ENCODE results near the gene SAT1. TPM values are rescaled to one million over a fixed set of nuclear protein-coding genes. Genes with fewer than 3 reads are reported as not detected.

The SAT1 gene
- total RNA-seq, 2 donors from 2014 or later: 301 to 608 TPM

DNA sequence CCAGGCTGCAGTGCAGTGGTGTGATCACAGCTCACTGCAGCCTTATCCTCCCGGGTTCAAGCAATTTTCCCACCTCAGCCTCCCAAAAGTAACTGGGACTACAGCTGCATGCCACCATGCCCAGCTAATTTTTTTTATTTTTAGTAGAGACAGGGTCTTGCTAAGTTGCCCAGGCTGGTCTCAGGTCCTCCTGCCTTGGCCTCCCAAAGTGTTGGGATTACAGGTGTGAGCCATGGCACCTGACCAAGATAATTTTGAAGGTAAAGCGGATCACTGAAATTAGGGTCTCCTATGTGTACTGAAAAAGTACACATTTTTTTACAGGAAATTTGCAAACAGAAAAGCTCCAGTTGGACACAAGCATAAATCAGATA lies 4.8 kb downstream of the SAT1 start:
- Histone ChIP-seq H3K4me3 (no peak overlapping the region), H3K9ac (ENCODE audit: low read depth in 2 of 2, low read length in 2 of 2) (no peak overlapping the region), H3K27me3 (no peaks in the 10 kb centered on the region), H3K4me1 (no peaks in the 10 kb centered on the region), H3K36me3 (no peaks in the 10 kb centered on the region), H3K27ac (peak overlapping the region; percentile 50), H3K9me3 (no peaks in the 10 kb centered on the region)
- TF ChIP-seq, protein P1, sequence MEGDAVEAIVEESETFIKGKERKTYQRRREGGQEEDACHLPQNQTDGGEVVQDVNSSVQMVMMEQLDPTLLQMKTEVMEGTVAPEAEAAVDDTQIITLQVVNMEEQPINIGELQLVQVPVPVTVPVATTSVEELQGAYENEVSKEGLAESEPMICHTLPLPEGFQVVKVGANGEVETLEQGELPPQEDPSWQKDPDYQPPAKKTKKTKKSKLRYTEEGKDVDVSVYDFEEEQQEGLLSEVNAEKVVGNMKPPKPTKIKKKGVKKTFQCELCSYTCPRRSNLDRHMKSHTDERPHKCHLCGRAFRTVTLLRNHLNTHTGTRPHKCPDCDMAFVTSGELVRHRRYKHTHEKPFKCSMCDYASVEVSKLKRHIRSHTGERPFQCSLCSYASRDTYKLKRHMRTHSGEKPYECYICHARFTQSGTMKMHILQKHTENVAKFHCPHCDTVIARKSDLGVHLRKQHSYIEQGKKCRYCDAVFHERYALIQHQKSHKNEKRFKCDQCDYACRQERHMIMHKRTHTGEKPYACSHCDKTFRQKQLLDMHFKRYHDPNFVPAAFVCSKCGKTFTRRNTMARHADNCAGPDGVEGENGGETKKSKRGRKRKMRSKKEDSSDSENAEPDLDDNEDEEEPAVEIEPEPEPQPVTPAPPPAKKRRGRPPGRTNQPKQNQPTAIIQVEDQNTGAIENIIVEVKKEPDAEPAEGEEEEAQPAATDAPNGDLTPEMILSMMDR (IDR thresholded peaks at IDR 0.05): no peak
- intact Hi-C loops (cut with DNase I): no loop called here
- DNase-seq: no peak

DNA sequence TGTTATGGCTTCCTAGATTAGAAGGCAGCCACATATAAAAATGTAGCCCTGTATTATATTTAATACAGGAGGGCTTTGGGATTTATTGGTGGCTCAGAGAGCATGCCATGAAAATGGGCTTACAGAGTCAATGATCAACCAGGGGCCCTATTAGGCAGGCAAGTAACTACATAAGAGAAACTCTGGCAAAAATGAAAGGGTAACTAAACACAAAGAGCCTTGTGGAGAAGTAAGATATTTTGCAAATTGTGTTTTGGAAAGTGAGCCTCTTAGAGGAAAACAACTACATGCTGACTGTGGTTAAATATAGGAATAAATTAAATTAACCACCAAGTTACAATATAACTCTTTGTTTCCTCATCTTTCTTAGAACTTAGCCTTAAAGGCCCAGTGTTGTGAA lies 5.5 kb downstream of the SAT1 start:
- H3K9me3 ChIP-seq: no peaks in the 10 kb centered on the region
- H3K4me3 ChIP-seq: no peak overlapping the region
- DNase-seq: no peak
- no peak overlapping the region for H3K9ac ChIP-seq (ENCODE audit: low read depth in 2 of 2, low read length in 2 of 2)
- TF ChIP-seq, protein P1 (IDR thresholded peaks at IDR 0.05): no peak
- H3K27me3 ChIP-seq: no peaks in the 10 kb centered on the region
- intact Hi-C loops (cut with DNase I): no loop called here
- H3K4me1 ChIP-seq: no peaks in the 10 kb centered on the region
- H3K27ac ChIP-seq: peak overlapping the region; percentile 50
- H3K36me3 ChIP-seq: no peaks in the 10 kb centered on the region

DNA sequence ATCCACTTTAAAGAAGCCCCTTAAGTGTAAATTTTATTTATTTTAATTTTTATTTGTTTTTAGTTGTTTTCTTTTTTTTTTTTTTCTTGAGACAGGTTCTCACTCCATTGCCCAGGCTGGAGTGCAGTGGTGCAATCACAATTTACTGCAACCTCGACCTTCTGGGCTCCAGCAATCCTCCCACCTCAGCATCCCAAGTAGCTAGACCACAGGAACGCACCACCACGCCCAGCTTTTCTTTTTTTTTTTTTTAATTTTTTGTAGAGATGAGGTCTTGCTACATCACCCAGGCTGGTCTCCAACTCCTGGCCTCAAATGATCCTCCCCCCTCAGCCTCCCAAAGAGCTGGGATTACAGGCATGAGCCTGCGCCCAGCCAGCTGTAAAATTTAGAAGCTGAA lies 6.0 kb downstream of the SAT1 start:
- TF ChIP-seq, protein P1 (IDR thresholded peaks at IDR 0.05): no peak
- no peaks in the 10 kb centered on the region for H3K27me3 ChIP-seq
- DNase-seq: no peak
- H3K4me3 ChIP-seq: no peak overlapping the region
- H3K27ac ChIP-seq: no peak overlapping the region
- H3K9ac ChIP-seq (ENCODE audit: low read depth in 2 of 2, low read length in 2 of 2): no peak overlapping the region
- intact Hi-C loops (cut with DNase I): no loop called here
- H3K4me1 ChIP-seq: no peaks in the 10 kb centered on the region
- H3K9me3 ChIP-seq: no peaks in the 10 kb centered on the region
- no peaks in the 10 kb centered on the region for H3K36me3 ChIP-seq

DNA sequence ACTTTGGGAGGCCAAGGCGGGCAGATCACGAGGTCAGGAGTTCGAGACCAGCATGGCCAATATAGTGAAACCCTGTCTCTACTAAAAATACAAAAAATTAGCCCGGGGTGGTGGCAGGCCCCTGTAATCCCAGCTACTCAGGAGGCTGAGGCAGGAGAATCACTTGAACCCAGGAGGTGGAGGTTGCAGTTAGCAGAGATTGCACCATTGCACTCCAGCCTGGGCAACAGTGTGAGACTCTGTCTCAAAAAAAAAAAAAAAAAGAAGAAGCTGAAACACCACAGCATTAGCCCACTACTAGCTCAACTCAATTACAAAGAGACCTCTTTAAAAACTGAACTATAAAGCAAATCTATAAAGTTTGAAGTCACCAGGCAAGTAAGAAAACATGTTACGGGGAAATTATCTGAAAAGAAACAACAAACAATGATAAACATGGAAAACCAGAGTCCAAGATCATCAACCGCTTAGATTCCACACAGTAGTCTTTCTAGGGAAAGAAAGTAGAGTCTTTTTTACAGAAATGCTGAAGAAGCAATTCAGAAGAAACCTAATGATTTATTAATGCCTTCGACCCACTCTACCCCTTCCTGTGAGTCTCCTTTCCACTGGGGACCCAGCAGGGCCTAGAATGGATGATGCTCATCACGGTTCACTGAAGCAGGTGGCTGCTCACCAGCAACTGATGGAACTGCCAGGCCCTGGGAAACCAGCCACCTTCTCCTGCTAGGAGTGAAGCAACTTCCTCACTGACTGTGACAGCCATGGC lies 6.6 kb downstream of the SAT1 start:
- no peak overlapping the region for H3K27ac ChIP-seq
- H3K4me3 ChIP-seq: no peak overlapping the region
- TF ChIP-seq, protein P1 (IDR thresholded peaks at IDR 0.05): no peak
- H3K9me3 ChIP-seq: no peaks in the 10 kb centered on the region
- intact Hi-C loops (cut with DNase I): no loop called here
- no peaks in the 10 kb centered on the region for H3K4me1 ChIP-seq
- H3K27me3 ChIP-seq: no peaks in the 10 kb centered on the region
- H3K36me3 ChIP-seq: no peaks in the 10 kb centered on the region
- no peak for DNase-seq
- no peak overlapping the region for H3K9ac ChIP-seq (ENCODE audit: low read depth in 2 of 2, low read length in 2 of 2)

DNA sequence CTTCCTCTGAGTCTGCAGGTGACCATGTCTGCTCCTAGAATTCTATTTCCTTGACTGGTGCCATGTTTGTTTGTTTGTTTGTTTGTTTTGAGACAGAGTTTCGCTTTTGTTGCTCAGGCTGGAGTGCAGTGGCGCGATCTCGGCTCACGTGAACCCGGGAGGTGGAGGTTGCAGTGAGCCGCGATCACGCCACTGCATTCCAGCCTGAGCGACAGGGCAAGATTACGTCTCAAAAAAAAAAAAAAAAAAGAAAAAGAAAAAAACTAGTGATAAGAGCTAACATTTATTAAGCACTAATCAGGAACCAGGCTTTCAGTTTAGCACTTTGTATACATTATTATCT lies 7.2 kb downstream of the SAT1 start:
- no peak overlapping the region for H3K4me3 ChIP-seq
- no peaks in the 10 kb centered on the region for H3K4me1 ChIP-seq
- DNase-seq: no peak
- no peak overlapping the region for H3K9ac ChIP-seq (ENCODE audit: low read depth in 2 of 2, low read length in 2 of 2)
- no peaks in the 10 kb centered on the region for H3K9me3 ChIP-seq
- no peaks in the 10 kb centered on the region for H3K36me3 ChIP-seq
- intact Hi-C loops (cut with DNase I): no loop called here
- H3K27me3 ChIP-seq: no peaks in the 10 kb centered on the region
- TF ChIP-seq, protein P1 (IDR thresholded peaks at IDR 0.05): no peak
- no peak overlapping the region for H3K27ac ChIP-seq
